ENCODE data around the gene RBM20.
A peak's percentile ranks its signal among the peaks of the same experiment; 100 is the strongest.
"Not testable (repeated sequence)": the region's sequence is repeated elsewhere in the genome, so short reads cannot be mapped to it uniquely, and the experiment has no call there.

Gene RBM20

DNA sequence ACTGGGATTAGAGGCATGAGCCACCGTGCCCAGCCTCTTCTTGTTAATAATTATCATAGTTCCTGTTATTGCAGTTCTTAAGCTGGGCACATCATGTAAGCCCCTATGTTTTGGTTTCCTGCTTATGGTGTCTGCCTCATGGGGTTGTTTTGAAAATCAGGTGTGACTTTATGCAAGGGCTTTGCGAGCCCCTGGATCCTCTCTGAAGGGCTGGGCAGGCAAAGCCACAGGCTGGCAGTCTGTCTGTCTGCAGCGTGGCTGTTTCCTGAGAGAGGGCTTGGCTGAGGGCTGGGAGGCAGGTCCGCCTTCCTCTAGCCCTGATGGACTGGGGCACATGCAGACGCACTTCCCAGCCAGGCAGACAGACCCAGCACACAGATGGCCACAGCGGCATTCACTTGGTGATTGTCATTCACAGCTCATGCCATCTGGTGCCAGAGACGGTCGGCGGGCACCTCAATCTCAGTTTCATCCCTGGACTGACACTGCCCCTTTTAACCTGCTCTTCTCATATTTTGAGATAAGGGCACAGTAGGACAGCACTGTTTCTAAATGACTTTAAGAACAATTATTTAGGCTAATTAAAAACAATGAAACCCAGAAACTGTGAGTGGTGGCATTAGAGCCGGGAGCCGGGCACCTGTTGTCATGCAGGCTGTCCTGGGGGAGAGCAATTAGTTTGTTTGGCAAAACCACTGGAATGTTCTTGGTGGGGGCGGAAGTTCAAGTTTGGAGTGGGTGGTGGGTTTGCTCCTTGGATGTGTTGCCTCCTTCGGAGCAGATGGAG, 35.5 kb downstream of the RBM20 start:
- no peak for DNase-seq

DNA sequence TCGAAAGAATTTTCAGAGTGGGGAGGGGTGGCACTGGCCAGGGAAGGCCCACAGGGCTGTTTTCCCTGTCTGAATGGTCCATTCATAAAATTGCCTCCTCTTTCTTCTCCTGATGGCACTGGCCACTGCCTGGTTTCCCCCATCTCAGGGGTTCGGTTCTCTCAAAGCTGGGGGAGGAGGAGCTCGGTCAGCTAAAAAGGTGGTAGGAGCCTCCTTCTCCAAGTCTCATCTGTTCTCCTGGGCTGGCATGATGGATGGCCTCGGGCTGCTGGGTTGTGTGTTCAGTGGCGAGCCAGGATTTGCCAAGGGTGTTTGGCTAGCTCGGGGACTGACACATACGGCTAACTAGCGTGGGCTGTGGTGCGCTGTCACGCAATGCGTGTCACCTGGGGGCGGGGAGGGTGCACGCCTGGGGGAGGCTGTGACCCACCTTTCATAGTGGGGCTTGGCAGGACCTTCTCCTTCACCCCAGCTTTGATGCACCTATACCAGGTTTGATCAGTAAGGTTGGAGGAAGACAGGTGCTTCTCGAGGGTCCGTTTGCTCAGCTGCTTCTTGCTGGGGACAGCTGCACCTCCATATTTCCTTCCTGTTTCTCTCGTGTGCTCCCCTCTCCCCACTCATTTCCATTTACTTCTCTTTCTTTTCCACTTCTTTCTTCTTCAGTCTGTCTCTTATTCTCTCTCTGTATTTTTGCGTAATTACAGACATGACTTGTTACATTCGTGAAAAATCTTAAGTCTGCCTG, 36.3 kb downstream of the RBM20 start:
- no peak for DNase-seq

DNA sequence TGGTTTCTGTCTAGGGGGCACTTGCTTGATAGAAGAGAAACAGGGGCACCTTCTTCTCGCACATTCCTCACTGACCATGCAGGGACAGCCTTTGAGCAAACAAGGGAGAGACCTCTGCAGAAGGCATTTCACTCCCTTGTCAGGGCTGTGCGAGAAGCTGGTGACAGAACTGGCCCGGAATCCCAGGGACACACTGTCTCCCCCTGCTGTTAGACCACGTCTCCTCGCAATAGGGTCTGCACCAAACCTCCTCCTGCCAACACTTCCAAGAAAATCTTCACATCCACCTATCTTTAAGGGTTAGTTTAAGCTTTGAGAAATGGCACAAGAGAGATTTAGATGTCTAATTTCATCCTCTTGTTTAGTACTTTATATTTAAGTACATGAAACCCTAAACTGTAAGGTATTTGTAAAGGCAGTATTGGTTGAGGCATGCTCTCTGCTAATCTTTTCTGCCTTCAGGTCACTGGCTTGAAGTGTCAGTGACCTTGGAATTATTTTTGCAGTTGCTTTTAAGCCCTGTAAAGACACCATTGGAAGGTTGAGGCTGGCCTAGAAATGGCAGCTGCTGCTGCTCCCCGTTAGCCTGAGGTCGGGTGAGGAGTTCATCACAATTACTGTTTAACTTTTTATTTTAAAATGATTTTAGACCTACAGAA, 37.0 kb downstream of the RBM20 start:
- DNase-seq, result peak; percentile 54

DNA sequence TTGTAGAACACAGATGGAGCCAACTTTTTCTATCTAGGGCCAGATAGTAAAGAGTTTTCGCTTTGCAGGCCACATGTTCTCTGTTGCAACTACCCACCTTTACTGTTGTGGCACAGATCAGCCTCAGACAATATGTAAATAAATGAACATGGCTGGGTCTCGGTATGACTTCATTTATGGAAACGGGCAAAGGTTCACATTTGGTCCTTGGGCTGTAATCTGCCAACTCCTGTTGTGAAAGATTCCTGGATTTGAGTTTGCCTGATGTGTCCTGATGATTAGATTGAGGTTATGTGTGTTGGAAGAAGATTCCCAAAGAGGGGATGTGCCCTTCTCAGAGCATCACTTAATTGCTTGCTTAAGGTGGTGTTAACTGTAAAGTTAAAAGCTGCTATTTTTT, 38.2 kb downstream of the RBM20 start:
- DNase-seq, result no peak

- DNase-seq, result no peak
Measured at GRCh38 chr10:110684800-110685446, 40.8 kb downstream of the RBM20 start.

GRCh38 chr10:110686047-110686446, 41.9 kb downstream of the RBM20 start:
- no peak for DNase-seq

DNA sequence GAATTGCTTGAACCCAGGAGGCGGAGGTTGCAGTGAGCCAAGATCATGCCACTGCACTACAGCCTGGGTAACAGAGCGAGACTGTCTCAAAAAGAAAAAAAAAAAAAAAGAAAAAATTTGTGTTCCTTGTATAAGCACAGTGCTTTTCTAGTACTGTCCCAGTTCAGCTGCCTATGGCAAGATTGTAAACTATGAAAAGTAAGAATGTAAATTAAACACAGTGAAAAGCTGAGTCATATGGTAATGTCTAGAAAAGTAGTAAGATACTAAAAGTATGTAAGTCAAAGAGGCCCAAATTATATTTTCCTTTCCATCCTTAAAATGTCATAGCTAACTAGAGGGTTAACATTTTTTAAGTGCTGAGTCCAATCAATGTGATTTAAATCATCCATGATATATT, 42.8 kb downstream of the RBM20 start:
- no peak for DNase-seq

GRCh38 chr10:110687400-110687799, 43.3 kb downstream of the RBM20 start:
- DNase-seq, result no peak

GRCh38 chr10:110691139-110691538, 47.0 kb downstream of the RBM20 start:
- no peak for DNase-seq

DNA sequence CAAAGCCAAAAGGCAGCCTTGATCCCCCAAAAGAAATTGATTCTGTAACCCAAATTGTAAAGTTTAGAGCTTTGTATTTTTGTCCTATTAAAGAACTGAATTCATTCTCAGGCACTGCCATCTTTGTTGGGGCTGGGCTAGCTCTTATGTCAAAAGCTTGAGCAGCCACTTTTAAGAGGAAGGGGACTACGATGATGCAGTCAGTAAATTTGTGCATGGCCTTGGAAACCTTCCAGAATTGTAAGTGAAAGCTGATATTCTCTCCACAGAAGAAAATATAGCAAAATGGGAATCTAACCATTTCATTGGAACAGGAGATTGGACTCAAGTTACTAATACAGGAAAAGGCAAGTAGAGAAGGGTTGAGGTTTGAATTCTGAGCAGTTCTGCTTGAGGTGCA, 50.1 kb downstream of the RBM20 start:
- no peak for DNase-seq

- DNase-seq, result no peak
Measured at GRCh38 chr10:110694820-110695538, 50.8 kb downstream of the RBM20 start.

- no peak for DNase-seq
Measured at GRCh38 chr10:110695539-110695886, 51.4 kb downstream of the RBM20 start.

- DNase-seq, result no peak
Measured at GRCh38 chr10:110696436-110696835, 52.3 kb downstream of the RBM20 start.

DNA sequence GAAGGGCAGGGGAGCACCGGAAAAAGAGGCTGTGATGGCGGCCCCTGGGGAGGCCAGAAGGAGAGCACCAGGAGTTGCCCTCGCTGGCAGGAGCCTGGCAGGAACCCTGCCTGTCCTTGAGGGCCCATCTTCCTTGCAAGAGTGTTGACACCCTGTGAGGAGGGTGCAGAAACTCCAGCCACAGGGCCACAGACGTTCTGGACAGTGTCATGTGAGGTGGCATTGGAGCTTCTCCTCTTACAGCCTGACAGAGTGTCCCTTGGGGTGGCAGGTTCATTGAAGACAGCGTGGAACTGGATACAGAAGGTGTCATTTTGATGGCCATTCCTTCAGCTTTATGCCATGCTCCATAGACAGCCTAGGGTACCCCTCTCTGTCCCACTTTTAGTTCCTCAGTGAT, 54.2 kb downstream of the RBM20 start:
- DNase-seq, result no peak

DNA sequence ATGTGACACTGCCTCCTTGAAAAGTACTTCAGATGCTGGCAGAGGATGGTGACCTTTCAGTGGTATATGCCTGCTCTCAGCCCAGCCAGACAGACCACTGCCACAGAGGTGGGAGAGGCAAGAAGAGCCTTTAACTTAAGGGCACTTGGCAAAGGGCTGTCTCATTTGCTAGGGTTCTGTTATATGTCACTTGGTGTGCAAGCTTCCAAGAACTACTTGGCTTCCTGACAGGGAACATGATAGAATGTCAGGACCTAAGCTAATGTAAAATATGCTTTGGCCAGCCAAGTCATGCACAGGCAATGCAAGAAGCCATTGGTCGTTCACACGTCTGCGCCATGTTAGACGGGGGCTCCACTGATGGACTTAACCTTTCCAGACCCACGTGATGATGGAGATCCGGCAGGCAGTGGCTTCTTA, 54.7 kb downstream of the RBM20 start:
- no peak for DNase-seq

DNA sequence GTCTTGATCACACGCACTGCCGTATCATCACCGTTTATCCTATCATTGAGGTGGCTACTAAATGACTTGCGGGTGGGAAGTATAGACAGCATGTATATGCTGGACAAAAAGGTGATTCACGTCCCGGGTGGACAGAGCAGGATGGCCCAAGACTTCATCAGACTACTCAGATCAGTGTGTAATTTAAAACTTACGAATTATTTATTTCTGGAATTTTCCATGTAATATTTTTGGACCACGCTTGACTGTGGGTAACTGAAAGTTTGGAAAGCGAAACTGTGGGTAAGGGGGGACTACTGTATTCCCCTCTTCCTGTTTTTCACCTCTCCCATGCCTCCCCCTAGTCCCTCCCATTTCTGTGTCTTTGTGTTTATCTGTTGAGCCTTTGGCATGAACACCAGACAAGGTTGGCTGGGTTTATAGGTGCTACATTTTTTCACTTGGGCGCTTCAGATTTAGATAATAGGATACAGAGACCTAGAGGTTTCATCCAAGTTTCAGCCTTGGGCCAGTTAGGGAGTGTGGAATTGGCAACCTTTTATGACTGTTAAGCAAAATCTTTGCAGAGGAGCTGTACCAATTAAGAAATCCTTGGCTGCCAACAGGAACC, 55.8 kb downstream of the RBM20 start:
- DNase-seq, result no peak

DNA sequence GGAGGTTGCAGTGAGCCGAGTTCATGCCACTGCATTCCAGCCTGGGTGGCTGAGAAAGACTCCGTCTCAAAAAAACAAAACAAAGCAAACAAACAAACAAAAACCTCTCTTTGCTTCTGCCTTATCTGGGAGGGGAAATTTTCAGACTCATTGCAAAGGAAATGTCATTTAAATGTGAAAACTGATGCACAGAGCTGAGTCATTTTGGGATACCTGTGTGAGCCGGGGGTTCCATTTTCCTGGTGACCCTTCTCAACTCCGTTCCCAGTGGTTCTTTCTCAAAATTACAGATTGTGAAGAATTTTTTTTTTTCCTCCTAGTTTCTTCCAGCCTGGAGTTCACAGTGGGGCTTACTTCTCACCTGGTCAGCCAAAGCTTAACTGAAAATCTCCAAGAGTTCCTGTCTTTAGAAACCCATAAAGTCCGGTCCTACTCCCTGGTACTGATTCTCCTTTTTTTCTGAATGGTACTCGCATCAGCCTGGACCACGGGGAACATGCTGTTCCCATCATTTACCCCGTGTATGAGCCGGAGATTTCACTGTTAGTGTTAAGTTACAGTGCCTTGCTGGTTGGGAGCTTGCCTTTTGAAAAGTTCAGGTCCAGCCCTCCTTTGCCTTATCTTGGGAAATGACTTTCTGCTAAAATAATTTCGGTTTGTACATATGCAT, 56.9 kb downstream of the RBM20 start:
- no peak for DNase-seq

DNA sequence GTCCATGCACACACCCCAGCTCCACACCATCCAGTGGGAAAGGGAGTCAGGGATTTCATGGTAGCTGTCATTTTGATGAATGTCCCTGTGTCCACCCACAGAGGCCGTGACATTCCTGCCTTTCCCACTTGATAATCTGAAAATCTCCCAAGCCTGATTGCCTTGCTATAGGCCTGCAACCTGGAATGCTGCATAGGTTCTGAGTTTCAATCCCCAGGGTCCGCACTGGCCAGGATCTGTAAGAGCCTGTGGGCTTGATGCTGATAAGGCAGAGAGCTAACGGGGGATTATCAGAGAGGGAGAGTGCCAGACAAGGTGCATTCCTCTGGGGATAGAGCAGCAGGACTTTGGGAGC, 57.5 kb downstream of the RBM20 start:
- no peak for DNase-seq

- DNase-seq, result no peak
Measured at GRCh38 chr10:110704070-110704469, 59.9 kb downstream of the RBM20 start.

GRCh38 chr10:110704906-110705476, 60.9 kb downstream of the RBM20 start:
- DNase-seq, result no peak

DNA sequence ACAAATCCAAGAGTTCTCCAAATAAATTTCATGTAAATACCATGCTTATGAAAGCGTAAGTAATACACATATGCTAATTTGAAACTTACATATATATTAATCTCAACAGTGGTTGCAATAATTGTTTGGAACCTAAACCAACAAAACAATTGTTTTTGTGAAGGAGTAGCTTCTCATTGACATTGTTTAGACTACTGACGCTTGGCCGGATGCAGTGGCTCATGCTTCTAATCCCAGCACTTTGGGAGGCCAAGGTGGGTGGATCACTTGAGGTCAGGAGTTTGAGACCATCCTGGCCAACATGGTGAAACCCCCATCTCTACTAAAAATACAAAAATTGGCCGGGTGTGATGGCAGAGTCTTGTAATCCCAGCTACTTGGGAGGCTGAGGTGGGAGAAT, 61.5 kb downstream of the RBM20 start:
- DNase-seq, result not testable (repeated sequence)

GRCh38 chr10:110706690-110707098, 62.6 kb downstream of the RBM20 start:
- no peak for DNase-seq
